HCT116 (cell line): ENCODE measurements around the gene DHRS7. TPM values are rescaled to one million over a fixed set of nuclear protein-coding genes. Genes with fewer than 3 reads are reported as not detected.
A peak's percentile ranks its signal among the peaks of the same experiment; 100 is the strongest.

Source experiments
- ATAC-seq: fragments of 200-7000 bp; cut with Tn5 transposase; 2 replicates; pipeline ENCODE4 v1.9.1; 2020; ENCODE audit warnings: mild to moderate bottlenecking, moderate library complexity
- BruUV-seq: library from RNA; stranded (reverse); fragments of 400-500 nt; replicated peaks from 2 replicates; lab custom pipeline; 2021; lab: Mats Ljungman, UMichigan
- CTCF ChIA-PET: fragments of 300-600 bp; sonication (Branson Sonifier 250); formaldehyde crosslinking; loops from one replicate; lab custom pipeline; 2021; ENCODE audit warnings: antibody characterized with exemption; lab: Charles Lee
- POLR2A ChIA-PET: fragments of 300-600, 350-600 bp; sonication (Branson Sonifier 250); formaldehyde crosslinking; loops from one replicate; lab custom pipeline; 2021; ENCODE audit warnings: antibody characterized with exemption; lab: Charles Lee
- RAD21 ChIA-PET, 2 experiments: fragments of 300-600 bp; sonication (Branson Sonifier 250); formaldehyde crosslinking; loops; one replicate each; lab custom pipeline; 2023; ENCODE audit warnings: low total read pairs in 2 of 2; ENCODE audit not compliant: uncharacterized antibody in 2 of 2, unreplicated experiment in 2 of 2, low non-redundant PET in 1 of 2; lab: Charles Lee
- DNase-seq: peaks from one replicate; pipeline ENCODE4 v3.0.0-alpha.2; 2010; ENCODE audit warnings: low read depth, low spot score
- H2AFZ ChIP-seq: fragments of 200-600 bp; shearing (Covaris generic), sonication (generic); 2 replicates; pipeline ENCODE4 v1.6.1; 2017; ENCODE audit warnings: low read depth, mixed run types, mixed read lengths, antibody characterized with exemption, low read length; ENCODE audit not compliant: poor library complexity, severe bottlenecking
- H3K27ac ChIP-seq: 2 replicates; pipeline ENCODE4 v1.5.1; 2012; ENCODE audit warnings: low read depth, low read length
- H3K27me3 ChIP-seq: fragments of 200-600 bp; sonication (generic); 2 replicates; pipeline ENCODE4 v1.6.1; 2016; ENCODE audit warnings: mixed run types, low read length, mixed read lengths; ENCODE audit not compliant: insufficient read depth
- H3K36me3 ChIP-seq, 2 experiments: fragments of 200-500 bp in 1 of 2; fragments of 200-600 bp in 1 of 2; sonication (Bioruptor generic) in 1 of 2; sonication (generic) in 1 of 2; 2 replicates each; pipeline versions ENCODE4 v1.5.1 to v1.6.1; 2014 to 2016; ENCODE audit warnings: low read length in 2 of 2, inconsistent platforms in 1 of 2, mixed read lengths in 1 of 2, mixed run types in 1 of 2; ENCODE audit not compliant: insufficient read depth in 2 of 2, control insufficient read depth in 1 of 2
- H3K4me1 ChIP-seq, 2 experiments: fragments of 200-600 bp in 1 of 2; sonication (generic) in 1 of 2; 2 replicates each; pipeline versions ENCODE4 v1.5.1 to v1.6.1; 2012 to 2017; ENCODE audit warnings: low read length in 2 of 2, inconsistent platforms in 1 of 2, mild to moderate bottlenecking in 1 of 2, mixed read lengths in 1 of 2, mixed run types in 1 of 2, moderate library complexity in 1 of 2; ENCODE audit not compliant: insufficient read depth in 2 of 2, control insufficient read depth in 1 of 2
- H3K4me2 ChIP-seq: fragments of 200-600 bp; sonication (generic); 2 replicates; pipeline ENCODE4 v1.6.1; 2017; ENCODE audit warnings: mixed run types, low read length, mixed read lengths
- H3K4me3 ChIP-seq, 2 experiments: fragments of 200-600 bp in 1 of 2; sonication (generic) in 1 of 2; replicated peaks in 1 of 2; 2 replicates each; pipeline ENCODE4 v1.5.1; 2011 to 2016; ENCODE audit warnings: low read length in 2 of 2, control low read depth in 1 of 2, low read depth in 1 of 2, mild to moderate bottlenecking in 1 of 2, mixed read lengths in 1 of 2, mixed run types in 1 of 2
- H3K79me2 ChIP-seq: fragments of 200-600 bp; sonication (generic); 2 replicates; pipeline ENCODE4 v1.6.1; 2017; ENCODE audit warnings: mild to moderate bottlenecking, mixed run types, low read length, moderate library complexity, mixed read lengths; ENCODE audit not compliant: insufficient read depth
- H3K9ac ChIP-seq: fragments of 200-600 bp; sonication (generic); 2 replicates; pipeline ENCODE4 v1.6.1; 2016; ENCODE audit warnings: low read length, mixed read lengths
- H3K9me2 ChIP-seq: fragments of 200-600 bp; sonication (generic), shearing (Covaris generic); 2 replicates; pipeline ENCODE4 v1.6.1; 2017; ENCODE audit warnings: mixed run types, mild to moderate bottlenecking, moderate library complexity; ENCODE audit not compliant: insufficient read depth
- H3K9me3 ChIP-seq, 2 experiments: fragments of 200-500 bp in 1 of 2; fragments of 200-600 bp in 1 of 2; sonication (Bioruptor generic) in 1 of 2; sonication (generic) in 1 of 2; 2 replicates each; pipeline ENCODE4 v1.6.1; 2014 to 2017; ENCODE audit warnings: low read length in 2 of 2, mixed read lengths in 2 of 2, inconsistent platforms in 1 of 2, low read depth in 1 of 2, mild to moderate bottlenecking in 1 of 2, mixed run types in 1 of 2, moderate library complexity in 1 of 2; ENCODE audit not compliant: control insufficient read depth in 1 of 2, insufficient read depth in 1 of 2
- H4K20me1 ChIP-seq: fragments of 200-600 bp; sonication (generic), shearing (Covaris generic); 2 replicates; pipeline ENCODE4 v1.6.1; 2017; ENCODE audit warnings: mixed run types, mild to moderate bottlenecking, moderate library complexity; ENCODE audit not compliant: insufficient read depth
- CBX3 ChIP-seq: IDR thresholded peaks from 2 replicates; pipeline ENCODE4 v1.6.1; 2012; ENCODE audit warnings: low read depth
- EGR1 ChIP-seq: IDR thresholded peaks from 2 replicates; pipeline ENCODE4 v1.6.1; 2012; ENCODE audit warnings: low read depth
- EZH2 ChIP-seq: fragments of 200-600 bp; sonication (generic); IDR thresholded peaks from 2 replicates; pipeline ENCODE4 v1.6.1; 2017; ENCODE audit warnings: antibody characterized with exemption, mixed run types
- POLR2A ChIP-seq: IDR thresholded peaks from 2 replicates; pipeline ENCODE4 v1.7.0; 2011; ENCODE audit warnings: borderline replicate concordance; ENCODE audit not compliant: insufficient read depth, insufficient read length; ENCODE audit errors: extremely low read depth
- POLR2AphosphoS5 ChIP-seq: IDR thresholded peaks from 2 replicates; pipeline ENCODE4 v1.6.1; 2011; ENCODE audit warnings: mild to moderate bottlenecking, low read depth, low read length, moderate library complexity
- SRF ChIP-seq: IDR thresholded peaks from 2 replicates; pipeline ENCODE4 v1.6.1; 2012; ENCODE audit warnings: low read depth
- ZNF274 ChIP-seq: fragments of 200-500 bp; sonication (Bioruptor generic); IDR thresholded peaks from 2 replicates; pipeline ENCODE4 v1.6.1; 2014; ENCODE audit warnings: mild to moderate bottlenecking, low read depth, low read length, inconsistent platforms
- intact Hi-C: fragments of 100-400 bp; cut with micrococcal nuclease; formaldehyde crosslinking; loops from 2 replicates; pipeline ENCODE4 v1.10.0; 2022
- total RNA-seq: library from RNA; stranded (reverse); gene quantifications from one replicate; pipeline ENCODE4 v1.2.1, GENCODE V29; 2021; ENCODE audit not compliant: unreplicated experiment
- TF ChIP-seq, protein P1 (sequence below): IDR thresholded peaks from 2 replicates; pipeline ENCODE4 v1.6.1; 2012; ENCODE audit warnings: low read depth
- TF ChIP-seq, protein P2 (sequence below): IDR thresholded peaks from 2 replicates; pipeline ENCODE4 v1.6.1; 2012

The DHRS7 gene
- total RNA-seq, 1 experiment from 2014 or later, result 43.8 TPM

GRCh38 chr14:60165547-60165876 is 314 bp upstream of the DHRS7 start:
- no peaks in the 10 kb centered on the region for H3K9me2 ChIP-seq
- POLR2A ChIA-PET, result interaction anchor here (1.0 kb wide), 1 partner anchor 99 kb away, joined by 4 read pairs; no protein-coding TSS in a partner anchor
- peak overlapping the region; percentile 97 for H3K4me2 ChIP-seq
- H3K79me2 ChIP-seq, result peaks cover 5% of the 10 kb centered on the region
- H2AFZ ChIP-seq, result peak overlapping the region; percentile 78
- no peaks in the 10 kb centered on the region for H3K36me3 ChIP-seq
- no peak for TF ChIP-seq EGR1
- TF ChIP-seq, protein P1, sequence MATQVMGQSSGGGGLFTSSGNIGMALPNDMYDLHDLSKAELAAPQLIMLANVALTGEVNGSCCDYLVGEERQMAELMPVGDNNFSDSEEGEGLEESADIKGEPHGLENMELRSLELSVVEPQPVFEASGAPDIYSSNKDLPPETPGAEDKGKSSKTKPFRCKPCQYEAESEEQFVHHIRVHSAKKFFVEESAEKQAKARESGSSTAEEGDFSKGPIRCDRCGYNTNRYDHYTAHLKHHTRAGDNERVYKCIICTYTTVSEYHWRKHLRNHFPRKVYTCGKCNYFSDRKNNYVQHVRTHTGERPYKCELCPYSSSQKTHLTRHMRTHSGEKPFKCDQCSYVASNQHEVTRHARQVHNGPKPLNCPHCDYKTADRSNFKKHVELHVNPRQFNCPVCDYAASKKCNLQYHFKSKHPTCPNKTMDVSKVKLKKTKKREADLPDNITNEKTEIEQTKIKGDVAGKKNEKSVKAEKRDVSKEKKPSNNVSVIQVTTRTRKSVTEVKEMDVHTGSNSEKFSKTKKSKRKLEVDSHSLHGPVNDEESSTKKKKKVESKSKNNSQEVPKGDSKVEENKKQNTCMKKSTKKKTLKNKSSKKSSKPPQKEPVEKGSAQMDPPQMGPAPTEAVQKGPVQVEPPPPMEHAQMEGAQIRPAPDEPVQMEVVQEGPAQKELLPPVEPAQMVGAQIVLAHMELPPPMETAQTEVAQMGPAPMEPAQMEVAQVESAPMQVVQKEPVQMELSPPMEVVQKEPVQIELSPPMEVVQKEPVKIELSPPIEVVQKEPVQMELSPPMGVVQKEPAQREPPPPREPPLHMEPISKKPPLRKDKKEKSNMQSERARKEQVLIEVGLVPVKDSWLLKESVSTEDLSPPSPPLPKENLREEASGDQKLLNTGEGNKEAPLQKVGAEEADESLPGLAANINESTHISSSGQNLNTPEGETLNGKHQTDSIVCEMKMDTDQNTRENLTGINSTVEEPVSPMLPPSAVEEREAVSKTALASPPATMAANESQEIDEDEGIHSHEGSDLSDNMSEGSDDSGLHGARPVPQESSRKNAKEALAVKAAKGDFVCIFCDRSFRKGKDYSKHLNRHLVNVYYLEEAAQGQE, result no peak
- no peak for TF ChIP-seq POLR2AphosphoS5
- no peaks in the 10 kb centered on the region for H3K27me3 ChIP-seq
- intact Hi-C loops, result loop anchor here (2.0 to 5.0 kb wide), 2 partner anchors 75 to 198 kb away; partner anchors contain the start of gene PCNX4
- no peaks in the 10 kb centered on the region for H3K9me3 ChIP-seq
- H3K4me3 ChIP-seq, result peak overlapping the region; percentile 79 to 98
- ATAC-seq, result no peak
- peaks cover 16 to 27% of the 10 kb centered on the region in 2 experiments for H3K4me1 ChIP-seq
- peak overlapping the region; percentile 87 for H3K9ac ChIP-seq
- RAD21 ChIA-PET, result no interaction called here
- CTCF ChIA-PET, result interaction anchor here (1.2 to 2.1 kb wide), 3 partner anchors 99 to 202 kb away, joined by 3 to 4 read pairs (median 3); no protein-coding TSS in a partner anchor
- BruUV-seq, result no TSS peak
- H4K20me1 ChIP-seq, result no peaks in the 10 kb centered on the region
- peak overlapping the region; percentile 91 for H3K27ac ChIP-seq
- DNase-seq, result no peak

DNA sequence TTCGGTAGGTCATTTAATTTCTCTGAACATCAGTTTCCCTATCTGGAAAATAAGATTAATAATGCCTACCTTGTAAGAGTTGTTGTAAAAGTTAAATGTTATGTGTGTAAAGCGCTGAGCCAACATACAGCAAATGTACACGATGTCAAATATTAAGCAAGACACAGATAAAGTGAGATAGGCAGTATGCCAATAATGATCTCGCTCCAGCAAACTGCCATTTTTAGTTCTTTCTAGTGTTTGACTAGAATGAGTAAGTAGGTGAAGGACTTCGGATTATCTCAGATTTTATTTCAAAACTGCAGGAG is 840 bp downstream of the DHRS7 start:
- Histone ChIP-seq H3K79me2 (peaks cover 5% of the 10 kb centered on the region), H3K9me3 (no peaks in the 10 kb centered on the region), H3K27ac (peak overlapping the region; percentile 91), H3K4me3 (peak overlapping the region; percentile 79 to 98), H3K36me3 (no peaks in the 10 kb centered on the region), H4K20me1 (no peaks in the 10 kb centered on the region)
- intact Hi-C loops, result loop anchor here (2.0 kb wide), 1 partner anchor 74 kb away; the partner anchor contains the start of gene PCNX4
- no peak for TF ChIP-seq POLR2A
- no peak for TF ChIP-seq ZNF274
- TF ChIP-seq SRF, result no peak
- TF ChIP-seq, protein P2, sequence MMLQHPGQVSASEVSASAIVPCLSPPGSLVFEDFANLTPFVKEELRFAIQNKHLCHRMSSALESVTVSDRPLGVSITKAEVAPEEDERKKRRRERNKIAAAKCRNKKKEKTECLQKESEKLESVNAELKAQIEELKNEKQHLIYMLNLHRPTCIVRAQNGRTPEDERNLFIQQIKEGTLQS, result no peak
- no peak for TF ChIP-seq EZH2
- TF ChIP-seq CBX3, result no peak
- TF ChIP-seq, all 23 proteins: peak for 0
- Histone ChIP-seq H3K4me1 (peaks cover 16 to 27% of the 10 kb centered on the region in 2 experiments), H3K9ac (peak overlapping the region; percentile 87), H3K9me2 (no peaks in the 10 kb centered on the region), H2AFZ (peak overlapping the region; percentile 84), H3K27me3 (no peaks in the 10 kb centered on the region), H3K4me2 (peak overlapping the region; percentile 97)
- no TSS peak for BruUV-seq
- no peak for ATAC-seq
- POLR2A ChIA-PET, result no interaction called here
- RAD21 ChIA-PET, result no interaction called here
- DNase-seq, result no peak
- CTCF ChIA-PET, result interaction anchor here (0.8 kb wide), 1 partner anchor 100 kb away, joined by 3 read pairs; no protein-coding TSS in a partner anchor
